ENCODE data around the gene ARRDC1.
"Not testable (repeated sequence)": the region's sequence is repeated elsewhere in the genome, so short reads cannot be mapped to it uniquely, and the experiment has no call there.

The ARRDC1 gene

DNA sequence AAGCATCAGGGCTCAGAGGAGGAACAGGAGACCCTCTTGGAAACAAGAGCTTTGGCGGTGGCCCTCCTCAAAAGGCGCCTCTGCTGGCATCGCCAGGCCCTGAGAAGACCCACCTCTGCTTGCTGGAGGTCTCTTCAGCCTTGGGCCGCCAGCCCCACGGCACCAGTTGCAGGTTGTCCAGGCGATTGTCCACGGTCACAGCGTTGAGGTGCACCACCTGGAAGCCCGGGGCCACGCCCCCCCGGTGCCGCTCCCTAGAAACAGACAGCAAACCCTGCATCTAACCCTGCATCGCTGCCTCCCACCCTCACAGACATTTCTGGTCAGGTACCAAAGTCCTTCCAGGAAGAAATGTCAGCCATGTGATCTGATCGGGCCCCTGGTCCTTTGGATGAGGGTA, 18.6 kb upstream of the ARRDC1 start:
- no peak for DNase-seq (ENCODE audit: low read depth in 2 of 2)

DNA sequence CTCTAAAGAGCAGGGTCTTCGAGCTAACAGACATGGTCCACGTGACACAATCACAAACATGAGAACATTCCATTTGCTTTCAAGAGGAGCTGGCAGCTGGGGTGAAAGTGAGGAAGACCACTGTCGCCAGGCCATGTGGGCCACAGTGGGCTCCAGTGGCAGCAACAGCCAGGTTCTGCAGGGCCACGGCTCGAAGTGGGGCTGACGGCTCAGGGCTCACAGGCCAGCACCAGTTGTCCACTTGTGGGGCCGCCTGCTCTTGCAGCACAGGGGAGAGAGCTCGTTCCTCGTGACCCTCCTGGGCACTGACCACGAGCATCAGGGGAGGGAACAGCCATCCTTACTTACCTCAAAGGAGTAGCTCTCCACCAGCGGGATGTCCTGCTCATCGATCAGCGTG, 17.2 kb upstream of the ARRDC1 start:
- DNase-seq (ENCODE audit: low read depth in 2 of 2) = no peak

DNA sequence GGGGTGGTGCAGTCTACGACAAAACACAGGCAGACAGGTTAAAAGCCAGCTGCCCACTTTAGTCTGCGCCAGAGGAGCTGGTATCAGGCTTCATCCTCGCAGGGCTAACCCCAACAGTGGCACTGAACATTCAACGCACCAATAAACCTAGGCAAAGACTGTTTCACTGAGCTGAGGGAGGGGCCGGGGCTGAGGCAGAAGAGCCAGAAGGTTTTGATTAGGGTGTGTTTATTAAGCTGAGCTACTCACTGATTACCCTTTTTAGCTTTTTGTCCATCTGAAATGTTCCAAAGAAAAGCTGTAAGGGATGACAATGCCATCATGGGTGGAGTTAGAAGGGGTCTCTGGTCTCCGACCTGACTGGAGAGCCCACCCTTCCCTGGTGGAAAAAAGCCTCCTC, 16.6 kb upstream of the ARRDC1 start:
- DNase-seq (ENCODE audit: low read depth in 2 of 2) = no peak

DNA sequence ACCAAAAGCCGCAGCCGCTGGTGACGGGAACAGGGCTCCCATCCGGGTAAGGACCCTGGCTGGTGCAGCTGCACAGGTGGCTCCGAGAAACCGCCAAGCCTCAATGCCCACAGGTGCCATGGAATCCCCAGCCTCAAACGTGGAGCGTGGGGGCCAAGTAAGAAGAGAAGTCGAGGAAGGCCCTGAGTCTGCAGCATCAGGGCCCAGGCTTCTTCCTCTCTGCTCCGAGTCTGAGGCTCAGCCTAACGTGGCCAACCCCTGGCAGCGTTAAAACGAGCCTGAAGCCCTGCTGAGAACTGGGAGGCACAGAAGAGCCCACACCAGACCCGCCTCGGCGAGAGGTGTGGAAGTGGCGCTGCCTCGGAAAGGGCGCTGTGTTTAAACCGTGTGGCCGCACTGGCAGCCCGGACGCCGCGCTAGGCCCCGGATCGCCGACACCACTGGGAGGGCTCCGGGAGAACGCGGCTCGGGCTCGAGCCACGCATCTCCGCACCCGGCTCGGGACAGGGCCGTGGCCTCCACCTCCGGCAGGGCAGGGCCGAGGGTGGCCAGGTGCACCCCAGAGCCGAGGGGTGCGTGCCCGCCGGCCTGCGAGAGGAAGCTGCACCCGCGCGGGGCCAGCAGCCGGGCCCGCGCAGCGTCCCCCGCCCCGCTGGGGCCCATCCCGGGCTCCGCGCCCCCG, 15.9 kb upstream of the ARRDC1 start:
- DNase-seq (ENCODE audit: low read depth in 2 of 2) = no peak

DNA sequence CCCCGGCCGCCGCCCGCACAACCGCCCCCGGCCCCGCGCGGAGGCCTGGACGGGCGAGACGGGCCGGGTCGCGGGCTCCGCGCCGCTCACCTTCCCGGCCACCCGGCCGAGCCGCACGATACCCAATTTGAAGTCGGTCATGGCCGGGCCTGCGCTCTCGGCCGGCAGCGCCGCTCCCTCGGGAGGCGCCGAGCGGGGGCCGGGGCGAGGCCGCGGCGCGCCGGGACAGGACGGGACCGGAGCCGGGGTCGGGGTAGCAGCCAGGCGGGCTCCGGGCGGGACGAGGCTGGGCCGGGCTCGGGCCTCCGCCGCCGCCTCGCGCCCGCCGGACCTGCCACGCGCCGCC, 15.4 kb upstream of the ARRDC1 start:
- no peak for DNase-seq (ENCODE audit: low read depth in 2 of 2)

DNA sequence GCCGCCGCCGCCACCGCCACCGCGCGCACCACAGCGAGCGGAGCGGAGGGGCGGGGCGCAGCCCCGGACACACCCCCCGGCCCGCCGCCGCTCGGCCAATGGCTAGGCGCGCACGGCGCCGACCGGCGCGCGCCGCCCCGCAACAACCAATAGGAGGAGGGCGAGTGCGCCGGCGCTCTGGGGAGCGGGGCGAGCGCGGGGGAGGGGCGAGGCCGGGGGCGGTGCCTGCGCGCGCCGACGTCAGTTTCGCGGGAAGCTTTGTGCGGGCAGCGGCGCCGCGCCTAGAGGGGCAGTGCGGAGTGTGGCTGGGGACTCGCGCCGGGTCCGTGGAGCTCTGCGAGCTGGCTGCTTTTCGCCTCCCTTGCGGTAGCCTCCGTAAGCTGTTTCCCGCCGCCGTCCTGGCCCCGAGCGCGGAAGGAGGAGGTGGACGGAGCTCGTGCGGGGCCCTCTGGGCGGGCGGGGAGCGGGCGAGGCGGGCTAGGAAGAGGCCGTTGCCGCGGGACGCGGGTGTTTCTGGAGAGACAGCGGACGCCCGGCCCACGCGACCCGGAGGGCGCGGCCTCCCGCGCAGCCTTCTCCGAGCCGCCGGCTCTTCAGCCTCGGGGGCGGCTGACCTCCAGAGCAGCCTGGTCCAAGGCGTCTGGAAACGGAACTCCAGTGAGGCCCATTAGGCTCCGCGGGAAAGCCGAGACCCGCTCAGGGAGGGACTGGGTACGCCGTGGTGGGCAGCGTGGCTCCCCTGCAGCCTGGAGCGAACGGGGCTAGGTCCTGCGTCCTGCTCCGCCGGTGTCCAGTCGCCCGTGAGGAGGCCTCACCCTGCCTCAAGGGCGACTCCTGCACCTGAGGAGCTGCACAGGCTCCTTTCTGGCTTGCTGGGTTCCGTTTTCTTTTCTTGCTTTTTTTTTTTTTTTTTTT, 14.8 kb upstream of the ARRDC1 start, which contains the start of gene ZMYND19:
Gene ZMYND19, minus strand, starts transcription at position 44 of the 915 bp plus-strand sequence. CDS start 249 bp downstream, outside the sequence.
- DNase-seq (ENCODE audit: low read depth in 2 of 2) = peak; percentile 80 to 81

DNA sequence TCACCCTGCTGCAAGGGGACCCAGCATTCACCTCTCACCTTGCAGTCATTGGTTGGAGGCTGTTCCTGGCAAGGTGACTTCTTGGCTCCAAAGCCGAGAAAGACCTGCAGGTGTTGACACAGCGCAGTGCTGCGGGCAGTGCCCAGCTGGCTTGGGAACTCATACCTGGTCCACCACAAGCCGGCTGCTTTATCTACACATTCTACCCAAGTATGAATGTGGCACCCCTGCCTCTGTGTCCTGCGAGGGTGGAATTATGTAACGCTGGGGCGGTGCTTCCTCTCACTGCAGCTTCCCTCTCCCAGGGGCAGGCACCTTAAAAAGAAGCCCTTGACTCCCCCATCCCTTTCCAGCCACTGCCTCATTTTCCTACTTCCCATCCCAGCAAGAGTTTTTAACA, 12.7 kb upstream of the ARRDC1 start:
- no peak for DNase-seq (ENCODE audit: low read depth in 2 of 2)

DNA sequence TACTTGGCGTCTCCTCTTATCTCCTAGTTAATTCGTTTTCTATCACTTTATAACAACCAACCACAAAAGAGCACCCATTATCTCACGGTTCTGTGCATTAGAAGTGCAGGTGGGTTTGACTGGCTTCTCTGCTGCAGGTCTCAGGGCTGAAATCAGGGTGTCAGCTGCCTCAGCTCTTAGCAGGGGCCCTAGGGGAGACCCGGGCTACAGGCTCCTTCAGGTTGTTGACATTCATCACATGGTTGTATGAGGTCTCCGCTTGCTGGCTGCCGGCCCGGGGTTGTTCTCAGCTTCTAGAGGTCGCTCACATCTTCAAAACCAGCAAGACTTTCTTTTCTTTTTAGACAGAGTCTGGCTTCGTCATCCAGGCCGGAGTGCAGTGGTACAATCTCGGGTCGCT, 12.3 kb upstream of the ARRDC1 start:
- DNase-seq (ENCODE audit: low read depth in 2 of 2) = no peak

DNA sequence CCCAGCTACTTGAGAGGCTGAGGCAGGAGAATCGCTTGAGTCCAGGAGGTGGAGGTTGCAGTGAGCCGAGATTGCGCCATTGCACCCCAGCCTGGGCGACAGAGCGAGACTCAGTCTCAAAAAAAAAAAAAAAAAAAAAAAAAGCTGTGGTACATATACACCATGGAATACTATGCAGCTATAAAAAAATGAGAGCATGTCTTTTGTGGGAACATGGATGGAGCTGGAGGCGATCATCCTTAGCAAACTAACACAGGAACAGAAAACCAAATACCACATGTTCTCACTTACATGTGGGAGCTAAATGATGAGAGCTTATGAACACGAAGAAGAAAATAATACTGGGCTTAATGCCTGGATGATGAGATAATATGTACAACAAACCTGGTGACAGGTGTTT, 8.9 kb upstream of the ARRDC1 start:
- not testable (repeated sequence) for DNase-seq (ENCODE audit: low read depth in 2 of 2)

DNA sequence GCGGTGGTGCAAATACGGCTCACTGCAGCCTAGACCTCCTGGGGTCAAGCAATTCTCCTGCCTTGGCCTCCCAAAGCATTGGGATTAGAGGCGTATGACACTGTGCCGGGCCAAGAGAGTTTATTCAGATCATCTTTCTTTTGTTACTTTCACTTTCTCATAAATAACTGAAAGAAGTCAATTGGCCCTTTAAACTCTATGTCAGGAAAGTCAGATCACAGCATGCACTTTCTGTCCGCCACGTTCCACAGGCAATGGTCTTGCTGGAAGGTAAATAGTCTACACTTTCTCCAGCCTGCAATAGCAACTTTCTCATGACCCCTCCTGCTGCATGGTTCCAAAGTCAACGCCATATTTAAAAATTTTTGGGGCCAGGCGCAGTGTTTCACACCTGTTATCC, 6.5 kb upstream of the ARRDC1 start:
- no peak for DNase-seq (ENCODE audit: low read depth in 2 of 2)

DNA sequence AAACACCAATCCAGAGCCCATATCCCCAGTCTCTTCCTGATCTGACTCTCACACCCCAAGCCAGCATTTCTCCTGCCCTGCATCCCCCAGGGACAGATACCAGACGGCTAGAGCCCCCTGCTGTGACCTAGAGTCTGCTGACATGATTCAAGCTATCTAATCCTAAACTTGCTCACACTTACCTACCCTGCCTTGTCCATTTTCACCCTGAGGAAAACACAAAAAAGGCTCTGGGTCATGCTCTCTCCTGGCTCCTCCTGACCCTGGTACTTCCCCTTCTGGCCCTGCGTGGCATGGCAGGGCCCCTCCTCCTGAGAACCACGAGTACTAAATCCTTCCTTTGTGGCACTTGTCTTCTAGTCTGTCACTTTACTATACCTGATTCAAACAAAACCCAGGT, 2.8 kb upstream of the ARRDC1 start:
- DNase-seq (ENCODE audit: low read depth in 2 of 2) = no peak

DNA sequence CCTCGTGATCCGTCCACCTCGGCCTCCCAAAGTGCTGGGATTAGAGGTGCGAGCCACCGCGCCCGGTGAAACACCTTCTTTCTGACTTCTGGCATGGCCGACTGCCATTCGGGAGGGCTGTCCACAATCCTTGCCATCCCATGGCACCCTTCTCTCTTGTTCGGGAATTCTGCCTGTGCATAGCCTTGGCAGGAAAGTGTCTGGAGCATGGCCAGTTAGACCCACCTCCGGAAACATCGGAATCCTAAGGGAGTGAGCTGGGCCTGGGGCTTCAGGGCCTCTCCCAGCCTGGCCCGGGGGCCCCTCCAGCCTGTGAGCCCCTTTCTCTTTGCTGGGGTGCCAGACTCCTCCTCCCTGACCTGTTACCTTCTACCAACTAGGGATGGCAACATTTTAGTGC, 1.6 kb upstream of the ARRDC1 start:
- no peak for DNase-seq (ENCODE audit: low read depth in 2 of 2)

DNA sequence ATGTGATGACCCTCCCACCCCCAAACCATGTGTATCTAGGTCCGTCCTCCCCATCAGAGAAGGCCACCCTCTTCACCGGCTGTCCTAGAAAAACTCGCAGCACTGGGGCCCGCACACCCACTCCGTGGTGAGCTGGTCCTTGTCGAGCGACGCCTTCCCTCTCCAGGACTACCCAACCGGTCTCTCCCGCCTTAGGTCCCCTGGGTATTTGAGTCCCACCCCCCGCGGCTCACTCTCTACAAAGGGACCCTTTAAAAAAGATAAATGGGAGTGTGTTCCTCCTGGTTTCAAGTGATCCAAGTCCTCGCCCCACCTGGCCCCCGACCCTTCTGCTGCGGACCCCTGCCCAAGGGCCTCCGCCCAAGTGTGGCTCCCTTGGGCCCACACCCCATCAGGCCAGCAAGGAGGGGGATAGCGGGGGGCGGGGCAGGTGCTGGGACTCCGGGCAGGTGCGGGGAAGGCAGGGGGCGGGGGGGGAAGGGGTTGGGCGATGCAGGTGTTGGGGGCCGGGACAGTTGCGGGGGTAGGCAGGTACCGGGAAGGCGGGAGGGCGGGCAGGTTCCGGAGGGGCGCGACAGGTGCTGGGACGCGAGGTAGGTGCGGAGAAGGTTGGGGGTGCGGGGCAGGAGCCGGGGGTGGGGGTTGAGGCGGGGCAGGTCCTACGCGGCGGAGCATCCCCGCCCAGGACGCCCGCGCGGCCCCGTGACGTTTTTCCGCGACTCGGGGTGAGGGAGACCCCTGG, 970 bp upstream of the ARRDC1 start:
- DNase-seq (ENCODE audit: low read depth in 2 of 2) = no peak

DNA sequence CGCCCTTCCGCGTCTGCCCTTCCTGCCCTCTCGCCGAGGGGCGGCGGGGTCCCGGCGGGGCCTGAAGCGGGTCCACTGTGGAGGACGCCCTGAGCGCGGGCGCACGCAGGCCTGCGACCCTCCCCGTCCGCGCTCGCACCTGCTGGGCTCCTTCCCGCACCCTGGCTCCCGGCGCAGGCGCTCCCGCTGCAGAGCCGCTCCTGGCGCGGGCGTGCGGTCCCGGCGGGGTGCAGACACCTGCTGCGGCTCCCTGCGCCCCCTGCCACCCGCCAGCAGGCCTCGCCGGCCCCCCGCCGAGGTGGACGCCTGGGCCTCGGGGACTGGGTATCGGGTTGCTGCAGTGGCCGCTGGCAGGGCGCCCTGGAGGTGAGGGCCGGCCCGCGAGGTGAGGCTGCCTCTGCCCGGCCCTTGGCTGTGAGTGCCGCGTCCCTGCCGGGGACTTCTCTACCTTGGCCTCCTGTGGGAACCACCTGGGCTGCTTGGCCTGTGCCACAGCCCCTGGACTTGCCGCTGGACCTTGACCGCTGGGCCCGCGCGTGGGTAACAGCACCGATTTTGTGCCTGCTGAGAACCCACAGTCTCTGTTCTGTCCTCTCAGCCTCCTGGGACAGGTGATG, 627 bp downstream of the ARRDC1 start:
- no peak for DNase-seq (ENCODE audit: low read depth in 2 of 2)

DNA sequence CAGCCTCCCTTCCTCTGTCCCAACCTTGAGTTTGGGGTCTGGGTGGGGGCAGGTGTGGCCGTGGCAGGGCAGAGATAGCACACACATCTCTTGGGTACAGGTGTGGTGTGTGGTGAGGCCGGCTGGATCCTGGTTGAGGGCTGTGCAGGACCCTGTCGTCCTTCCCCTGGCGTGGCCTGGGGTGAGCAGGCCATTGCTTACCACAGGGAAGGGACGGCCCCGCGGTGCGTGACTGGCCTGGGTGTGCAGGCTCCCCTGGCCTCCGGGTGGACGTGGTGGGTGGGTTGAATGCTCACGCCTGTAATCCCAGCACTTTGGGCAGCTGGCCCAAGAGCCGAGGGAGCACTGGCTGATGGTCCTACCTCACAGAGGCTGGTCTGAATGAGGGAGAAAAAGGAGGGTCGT, 1.2 kb downstream of the ARRDC1 start:
- no peak for DNase-seq (ENCODE audit: low read depth in 2 of 2)

DNA sequence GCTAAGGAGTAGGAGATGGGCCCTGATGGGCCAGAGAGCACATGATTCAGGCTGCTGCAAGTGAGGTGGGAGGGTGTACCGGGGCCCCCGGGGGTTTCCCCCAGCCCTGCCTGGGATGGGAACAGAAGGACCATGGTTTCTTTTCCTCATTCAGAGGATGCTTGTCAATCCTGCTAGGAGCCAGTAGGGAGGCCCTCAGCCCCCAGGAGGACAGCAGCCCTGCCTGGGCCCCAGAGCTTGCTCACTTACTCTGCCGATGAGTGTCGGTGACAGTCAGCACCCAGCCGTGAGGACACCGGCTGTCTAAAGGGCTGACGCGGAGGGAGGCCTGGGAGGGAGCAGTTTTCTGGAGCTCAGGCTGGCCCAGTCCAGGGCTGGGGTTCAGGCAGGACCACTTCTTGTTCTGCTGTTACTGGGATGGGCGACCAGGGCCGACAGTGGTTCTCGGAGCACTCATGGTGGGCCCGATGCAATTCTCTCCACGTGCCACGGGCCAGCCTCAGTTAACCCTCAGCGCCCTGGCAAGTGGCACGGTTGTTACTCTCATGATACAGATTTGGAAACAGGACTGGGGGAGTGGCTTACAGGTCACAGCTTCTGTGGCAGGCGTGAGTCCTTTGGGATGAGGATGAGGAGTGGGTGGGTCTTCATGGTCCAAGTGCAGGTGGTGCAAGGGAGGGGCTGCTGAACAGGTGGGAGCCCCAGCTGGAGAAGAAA, 1.8 kb downstream of the ARRDC1 start:
- no peak for DNase-seq (ENCODE audit: low read depth in 2 of 2)

DNA sequence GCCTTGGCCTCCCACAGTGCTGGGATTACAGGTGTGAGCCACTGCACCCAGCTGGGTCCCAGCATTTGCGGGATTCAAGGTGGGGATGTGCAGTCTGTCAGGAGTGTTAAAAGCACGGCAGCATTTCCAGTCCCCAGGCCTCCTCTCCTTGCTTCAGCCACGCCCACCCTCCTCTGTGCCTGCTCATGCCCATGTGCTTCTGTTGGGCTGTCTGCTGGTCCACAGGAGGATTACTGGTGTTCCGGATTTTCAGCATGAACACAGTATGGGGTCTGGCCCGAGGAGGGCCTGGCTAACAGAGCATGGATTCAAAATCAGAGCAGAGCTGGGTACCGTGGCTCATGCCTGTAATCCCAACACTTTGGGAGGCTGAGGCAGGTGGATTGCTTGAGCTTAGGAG, 5.5 kb downstream of the ARRDC1 start:
- DNase-seq (ENCODE audit: low read depth in 2 of 2) = no peak

DNA sequence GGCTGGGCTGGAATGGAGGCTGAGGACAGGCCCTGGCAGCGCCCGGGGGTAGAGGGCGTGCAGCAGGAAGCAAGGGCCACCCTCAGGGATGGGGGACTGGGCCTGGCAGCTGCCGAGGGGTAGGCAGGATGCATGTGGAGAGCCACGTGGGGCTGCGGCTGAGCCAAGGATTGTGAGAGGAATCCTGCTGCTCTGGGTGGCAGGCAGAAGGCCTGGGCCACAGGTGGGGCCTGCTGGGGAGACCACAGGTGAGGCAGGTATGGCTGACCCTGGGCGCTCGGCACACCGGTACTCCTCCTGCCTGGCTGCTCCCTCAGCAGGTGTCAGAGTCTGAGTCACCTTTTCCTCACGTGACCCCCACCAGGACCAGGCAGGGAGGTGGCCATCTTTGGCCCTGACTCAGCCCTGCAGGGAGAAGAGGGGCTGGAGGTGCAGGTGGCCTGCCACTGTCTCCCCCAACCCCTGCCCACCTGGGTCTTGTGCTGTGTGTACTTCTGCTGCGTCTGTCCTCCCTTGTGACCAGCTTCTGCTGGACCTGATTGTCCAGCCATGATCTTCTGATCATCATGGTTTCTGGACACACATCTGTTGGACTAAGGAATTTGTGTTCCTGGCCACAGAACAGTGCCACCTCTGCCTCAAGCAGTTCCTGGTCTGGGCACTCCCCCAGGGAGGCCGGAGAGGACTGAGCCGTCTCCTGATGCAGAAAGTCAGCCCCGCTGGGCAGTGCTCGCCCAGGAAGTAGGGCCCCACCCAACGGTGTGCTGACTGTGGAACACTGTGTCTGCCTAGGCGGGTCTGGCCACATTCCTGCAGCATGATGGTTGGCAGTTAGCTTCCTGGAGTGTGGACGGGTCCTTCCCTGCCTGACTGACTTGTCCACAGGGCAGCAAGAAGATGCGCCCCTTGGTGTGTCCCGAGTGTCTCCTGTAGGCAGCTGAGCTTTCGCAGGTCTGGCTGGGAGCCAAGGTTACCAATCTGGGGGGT, 6.4 kb downstream of the ARRDC1 start:
- DNase-seq (ENCODE audit: low read depth in 2 of 2) = no peak

DNA sequence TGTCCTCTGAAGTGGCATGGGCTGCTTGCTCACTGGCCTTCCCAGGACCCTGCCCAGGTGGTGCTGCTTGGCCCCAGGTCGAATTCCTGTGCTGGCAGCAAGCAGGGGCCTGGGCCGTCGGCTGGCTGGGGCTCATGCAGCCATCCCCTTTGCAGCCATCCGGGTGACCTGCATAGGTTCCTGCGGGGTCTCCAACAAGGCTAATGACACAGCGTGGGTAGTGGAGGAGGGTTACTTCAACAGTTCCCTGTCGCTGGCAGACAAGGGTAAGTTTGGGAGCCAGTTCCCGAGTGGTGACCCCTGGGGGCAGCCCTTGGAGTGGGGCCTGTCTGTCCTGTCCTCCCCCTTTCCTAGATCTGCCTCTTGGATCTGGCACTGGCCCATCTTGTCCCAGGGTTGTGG, 7.3 kb downstream of the ARRDC1 start:
- DNase-seq (ENCODE audit: low read depth in 2 of 2) = no peak

DNA sequence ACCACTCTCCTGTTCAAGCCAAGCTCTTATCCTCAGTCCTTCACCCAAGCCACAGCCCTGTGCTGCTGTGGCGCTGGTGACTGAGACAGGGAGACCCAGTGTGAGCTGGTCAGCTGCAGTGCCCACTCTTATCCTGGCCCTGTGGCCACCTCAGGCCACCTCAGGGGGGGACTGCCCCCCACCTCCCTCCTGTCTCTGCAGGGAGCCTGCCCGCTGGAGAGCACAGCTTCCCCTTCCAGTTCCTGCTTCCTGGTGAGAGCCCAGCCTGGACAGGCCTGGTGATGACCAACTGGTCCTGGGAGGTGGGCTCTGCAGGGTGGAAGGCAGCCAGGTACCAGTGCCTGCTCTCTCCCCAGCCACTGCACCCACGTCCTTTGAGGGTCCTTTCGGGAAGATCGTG, 7.8 kb downstream of the ARRDC1 start:
- no peak for DNase-seq (ENCODE audit: low read depth in 2 of 2)

Data from stimulated activated CD4-positive, alpha-beta T cell treated with anti-CD3 and anti-CD28 coated beads, Interleukin-12 subunit alpha, Interleukin-12 subunit beta, amount 100 ng/mL, for 24 hours (primary cell).